A549 treated with ZK216348 at 1 μM for 4 hours (cell line): ENCODE data around the gene MVB12B. TPM values are rescaled to one million over a fixed set of nuclear protein-coding genes. Genes with fewer than 3 reads are reported as not detected.

Source experiments
- total RNA-seq: library from RNA; stranded (reverse); fragments of 200-300 nt; extraction: Qiagen RNA extraction; gene quantifications from 5 replicates; pipeline ENCODE4 v1.2.3, GENCODE V29; 2022; ENCODE audit warnings: low read depth

Gene MVB12B, protein sequence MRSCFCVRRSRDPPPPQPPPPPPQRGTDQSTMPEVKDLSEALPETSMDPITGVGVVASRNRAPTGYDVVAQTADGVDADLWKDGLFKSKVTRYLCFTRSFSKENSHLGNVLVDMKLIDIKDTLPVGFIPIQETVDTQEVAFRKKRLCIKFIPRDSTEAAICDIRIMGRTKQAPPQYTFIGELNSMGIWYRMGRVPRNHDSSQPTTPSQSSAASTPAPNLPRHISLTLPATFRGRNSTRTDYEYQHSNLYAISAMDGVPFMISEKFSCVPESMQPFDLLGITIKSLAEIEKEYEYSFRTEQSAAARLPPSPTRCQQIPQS
- total RNA-seq = 5.0 to 8.1 TPM (median 7.3 TPM) in 5 replicates

DNA sequence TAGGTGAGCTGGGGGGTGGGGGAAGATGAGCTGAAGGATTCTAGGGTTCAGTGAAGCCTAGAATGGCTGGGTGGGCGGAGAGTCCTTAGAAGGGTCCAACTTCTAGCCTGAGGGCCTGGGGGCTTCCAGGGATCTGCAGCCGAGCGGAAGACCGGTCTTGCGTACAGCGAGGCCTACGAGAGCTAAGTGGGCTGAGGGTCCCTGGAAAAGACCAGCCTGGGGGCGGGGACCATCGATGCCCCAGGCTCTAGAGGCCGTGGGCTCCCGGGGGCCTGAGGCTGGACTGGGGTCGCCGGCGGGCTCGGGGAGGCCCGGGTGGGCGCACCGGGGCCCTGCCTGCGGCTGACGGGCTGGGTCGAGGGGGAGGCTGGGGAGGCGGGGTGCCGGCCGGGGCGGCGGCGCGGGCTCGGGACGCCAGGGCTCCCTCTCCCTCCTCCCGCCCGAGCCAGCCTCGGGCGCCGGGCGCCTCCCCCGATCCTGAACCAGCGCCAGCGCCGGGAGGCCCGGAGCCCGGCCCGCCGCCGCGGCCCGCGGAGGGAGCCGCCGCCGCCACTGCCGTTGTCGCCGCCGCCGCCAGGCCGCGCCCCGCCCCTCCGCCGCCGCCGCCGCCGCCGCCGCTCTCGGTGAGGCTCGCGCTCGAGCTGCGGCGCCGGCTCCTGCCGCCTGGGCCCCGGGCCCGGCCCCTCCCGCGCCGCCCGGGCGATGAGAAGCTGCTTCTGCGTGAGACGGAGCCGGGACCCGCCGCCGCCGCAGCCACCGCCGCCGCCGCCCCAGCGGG lies at the start of gene MVB12B:
MVB12B (plus strand) TSS at position 602 of the 778 bp plus-strand sequence; CDS start at position 703, 101 bp downstream.

